Gastrocnemius medialis (tissue), 4 donors: ENCODE measurements around the gene RFPL3.

Experiments used
- CTCF ChIP-seq, 5 experiments: fragments of 450-650 bp in 3 of 5; fragments of 200-600 bp in 2 of 5; sonication (generic) in 2 of 5; IDR thresholded peaks in 4 of 5; conservative IDR thresholded peaks in 1 of 5; 1 replicate in 4 of 5; 2 replicates in 1 of 5; pipeline ENCODE4 v1.5.1; 2016 to 2019; ENCODE audit warnings: antibody characterized with exemption in 5 of 5, mild to moderate bottlenecking in 3 of 5, moderate library complexity in 3 of 5
- POLR2A ChIP-seq, 2 donors: fragments of 450-650 bp; IDR thresholded peaks; one replicate each; pipeline ENCODE4 v1.6.1; 2017; ENCODE audit warnings: antibody characterized with exemption in 2 of 2, mild to moderate bottlenecking in 2 of 2, moderate library complexity in 2 of 2

DNA sequence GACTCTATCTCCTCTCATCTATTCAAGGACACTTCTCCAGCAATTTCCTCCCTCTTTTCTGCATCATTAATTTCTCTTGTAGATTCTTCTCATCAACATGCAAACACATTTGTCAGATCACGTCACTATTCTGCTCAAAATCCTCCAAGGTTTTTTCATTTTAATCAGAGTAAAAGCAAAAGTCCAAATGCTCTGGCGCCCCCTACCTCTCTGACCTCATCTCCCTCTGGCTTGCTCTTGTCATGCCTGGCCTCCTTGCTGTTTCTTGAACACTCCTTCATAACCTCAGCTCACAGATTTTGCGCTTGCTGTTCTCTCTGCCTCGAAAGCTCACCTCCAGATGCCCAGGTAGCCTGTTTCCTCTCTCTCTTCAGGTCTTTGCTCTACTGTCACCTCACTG, 32.0 kb downstream of the RFPL3 start:
- TF ChIP-seq CTCF (IDR thresholded peaks at IDR 0.05 in 4 of 5, conservative IDR thresholded peaks at IDR 0.05 in 1 of 5) (no peak), POLR2A (IDR thresholded peaks at IDR 0.05) (no peak)
